Pancreas (tissue), 10 donors: ENCODE measurements around the gene CDC34. TPM values are rescaled to one million over a fixed set of nuclear protein-coding genes. Genes with fewer than 3 reads are reported as not detected.

Source experiments
- ATAC-seq, 4 donors: fragments of 200-7000 bp; cut with Tn5 transposase; one replicate each; pipeline versions ENCODE4 v1.8.0 to v1.9.1; 2020; ENCODE audit warnings: mild to moderate bottlenecking in 4 of 4, moderate library complexity in 4 of 4
- DNase-seq, 6 donors: peaks; one replicate each; pipeline ENCODE4 v3.0.0-alpha.2; 2020
- FAIRE-seq: peaks from 2 replicates; lab custom pipeline; 2012; peaks lifted over from hg19 to GRCh38; lab: Jason Lieb, UNC
- H3K27ac ChIP-seq, 4 donors: fragments of 200-600 bp; sonication (generic); 1 replicate in 3 of 4; 2 replicates in 1 of 4; pipeline versions ENCODE4 v1.5.0 to v1.8.0; 2020
- H3K27me3 ChIP-seq, 4 donors: fragments of 200-600 bp; one replicate each; pipeline ENCODE4 v1.8.0; 2021
- H3K36me3 ChIP-seq, 3 donors: fragments of 200-600 bp; sonication (generic) in 1 of 3; one replicate each; pipeline versions ENCODE4 v1.5.0 to v1.8.0; 2020 to 2021
- H3K4me1 ChIP-seq, 3 donors: fragments of 200-600 bp; one replicate each; pipeline ENCODE4 v1.8.0; 2021
- H3K4me3 ChIP-seq, 4 donors: fragments of 200-600 bp; sonication (generic) in 2 of 4; one replicate each; pipeline versions ENCODE4 v1.5.0 to v1.8.0; 2020 to 2021
- H3K9me3 ChIP-seq, 4 donors: fragments of 200-600 bp; one replicate each; pipeline ENCODE4 v1.8.0; 2021
- WGBS, 2 donors: extraction: QIAGEN DNeasy Blood & Tissue Kit; methylation state at CpG; one replicate each; pipeline ENCODE4 v1.1.7; 2013; 5-methylcytosine and 5-hydroxymethylcytosine counted together
- intact Hi-C, 3 donors: fragments of 100-400 bp; cut with DNase I; formaldehyde crosslinking; loops; one replicate each; pipeline versions ENCODE4 v1.11.1 to v1.14.2; 2022
- polyA plus RNA-seq, 2 donors: library from polyadenylated mRNA; stranded (reverse); fragments of 200-250 nt; gene quantifications; one replicate each; pipeline ENCODE4 v1.2.3, GENCODE V29; 2013
- total RNA-seq, 6 donors: library from RNA; stranded (reverse); fragmentation: NEBNext Ultra II Directional in 4 of 6; extraction: Animal tissue kit (Norgen Biotek cat#: 25700) in 4 of 6; gene quantifications; one replicate each; pipeline versions ENCODE4 v1.2.1 to v1.2.4, GENCODE V29; 2021 to 2023
- TF ChIP-seq, protein P1 (sequence below), 4 donors: fragments of 200-600 bp; sonication (generic) in 3 of 4; IDR thresholded peaks; one replicate each; pipeline versions ENCODE4 v1.5.0 to v1.8.0; 2021; ENCODE audit warnings: antibody characterized with exemption in 4 of 4
- donor health status: healthy with polysubstance abuse.
- donor health status: DM: no; HTN: no; CAD: no; lungs with moderate emphysema.
- donor health status: DM: no; HTN: no; CAD: no.
- donor health status: control.
- donor health status: control.
- donor health status: Bipolar disorder and iron deficiency.
- donor health status: DM: yes; HTN: yes; CAD: no.
- donor health status: DM: no; HTN: no; CAD: no.
- donor health status: DM: no; HTN: no; CAD: no.
- donor health status: DM: yes; HTN: yes; CAD: no.

The CDC34 gene
- total and polyA plus RNA-seq, 8 donors: 26.2 to 107 (median 45.6) TPM

DNA sequence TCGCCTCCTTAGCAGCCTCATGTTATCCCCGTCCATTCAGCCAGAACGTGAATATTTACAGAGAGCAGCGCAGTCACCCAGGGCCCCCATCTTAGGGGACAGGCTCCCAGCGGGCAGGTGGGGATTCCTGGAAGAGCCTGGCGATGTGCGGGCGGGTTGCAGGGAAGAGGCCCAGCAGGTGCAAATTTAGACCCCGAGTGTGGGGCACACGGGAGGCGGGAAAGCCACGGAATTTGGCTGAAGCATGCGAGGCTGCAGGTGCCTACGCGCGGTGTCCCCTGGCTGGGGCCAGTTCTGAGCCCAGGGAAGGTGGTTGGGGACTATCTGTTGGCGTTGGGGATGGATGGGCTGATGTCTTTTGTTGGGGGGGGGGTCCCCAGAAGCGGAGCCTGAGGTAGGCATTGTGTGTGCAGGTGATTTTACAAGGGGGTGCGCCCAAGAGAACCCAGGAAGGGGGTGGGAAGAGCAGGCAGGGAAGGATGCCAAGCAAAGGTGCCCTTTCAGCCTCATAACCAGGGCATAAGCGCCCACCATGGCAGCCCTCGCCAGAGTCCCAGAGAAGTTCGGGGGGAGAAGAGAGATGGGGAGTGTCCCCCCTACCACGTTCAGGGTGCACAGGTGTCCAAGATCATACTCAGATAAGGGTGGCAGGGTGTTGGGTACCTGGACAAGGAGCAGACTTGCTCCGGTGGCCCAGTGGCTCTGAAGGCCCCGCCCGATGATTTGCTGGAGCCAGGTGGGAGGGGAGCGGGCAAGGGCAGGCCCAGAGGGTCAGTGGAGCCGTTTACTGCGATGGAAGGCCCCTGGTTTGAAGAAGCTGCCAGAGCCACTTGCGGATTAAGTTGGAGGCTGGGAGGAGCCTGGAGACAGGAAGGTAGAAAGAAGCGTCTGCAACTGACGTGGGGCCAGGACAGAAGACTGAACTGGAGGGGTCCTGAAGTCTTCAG is 23.1 kb upstream of the CDC34 start:
- ATAC-seq (no peak), DNase-seq (peak in 3 of 6 donors; percentile 29 to 67 (median 50)), FAIRE-seq (no peak)
- H3K27ac ChIP-seq: no peak overlapping the region
- 52 to 56% methylated on average over 32 of the region's 32 CpGs for WGBS, 2 donors
- H3K27me3 ChIP-seq: no peaks in the 10 kb centered on the region
- TF ChIP-seq, protein P1, sequence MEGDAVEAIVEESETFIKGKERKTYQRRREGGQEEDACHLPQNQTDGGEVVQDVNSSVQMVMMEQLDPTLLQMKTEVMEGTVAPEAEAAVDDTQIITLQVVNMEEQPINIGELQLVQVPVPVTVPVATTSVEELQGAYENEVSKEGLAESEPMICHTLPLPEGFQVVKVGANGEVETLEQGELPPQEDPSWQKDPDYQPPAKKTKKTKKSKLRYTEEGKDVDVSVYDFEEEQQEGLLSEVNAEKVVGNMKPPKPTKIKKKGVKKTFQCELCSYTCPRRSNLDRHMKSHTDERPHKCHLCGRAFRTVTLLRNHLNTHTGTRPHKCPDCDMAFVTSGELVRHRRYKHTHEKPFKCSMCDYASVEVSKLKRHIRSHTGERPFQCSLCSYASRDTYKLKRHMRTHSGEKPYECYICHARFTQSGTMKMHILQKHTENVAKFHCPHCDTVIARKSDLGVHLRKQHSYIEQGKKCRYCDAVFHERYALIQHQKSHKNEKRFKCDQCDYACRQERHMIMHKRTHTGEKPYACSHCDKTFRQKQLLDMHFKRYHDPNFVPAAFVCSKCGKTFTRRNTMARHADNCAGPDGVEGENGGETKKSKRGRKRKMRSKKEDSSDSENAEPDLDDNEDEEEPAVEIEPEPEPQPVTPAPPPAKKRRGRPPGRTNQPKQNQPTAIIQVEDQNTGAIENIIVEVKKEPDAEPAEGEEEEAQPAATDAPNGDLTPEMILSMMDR (IDR thresholded peaks at IDR 0.05): no peak
- H3K4me1 ChIP-seq: peaks cover 4 to 9% (median 4%) of the 10 kb centered on the region in 3 donors
- peak overlapping the region; percentile 71 to 100 (median 98) for H3K4me3 ChIP-seq
- intact Hi-C loops: no loop called here
- no peaks in the 10 kb centered on the region for H3K9me3 ChIP-seq
- no peaks in the 10 kb centered on the region for H3K36me3 ChIP-seq

DNA sequence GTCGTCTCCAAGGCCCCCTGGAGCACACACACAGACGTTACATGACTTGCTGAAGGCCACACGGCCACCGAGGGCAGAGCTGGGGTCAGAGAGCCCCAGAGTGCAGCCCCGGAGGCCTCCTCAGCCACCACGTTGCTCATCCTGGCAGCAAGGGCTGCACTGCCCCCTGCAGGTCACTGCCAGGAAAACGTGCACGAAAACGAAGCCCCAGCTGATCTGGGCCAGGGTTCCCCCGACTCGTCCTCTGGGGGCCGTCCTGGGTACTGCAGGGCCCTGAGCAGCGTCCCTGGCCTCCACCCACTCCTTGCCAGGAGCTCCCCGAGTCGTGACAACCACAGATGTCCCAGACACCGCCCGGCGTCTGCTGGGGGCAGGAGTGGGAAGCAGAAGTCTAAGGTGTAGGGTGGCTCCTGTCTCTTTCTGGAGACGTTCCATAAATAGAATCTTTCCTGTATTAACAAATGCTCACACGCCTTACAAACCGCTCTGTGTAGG is 20.9 kb upstream of the CDC34 start:
- ATAC-seq: peak in 3 of 4 donors; percentile 5 to 8 (median 6)
- H3K27me3 ChIP-seq: no peaks in the 10 kb centered on the region
- TF ChIP-seq, protein P1 (IDR thresholded peaks at IDR 0.05): peak; percentile 75 to 96 (median 94)

DNA sequence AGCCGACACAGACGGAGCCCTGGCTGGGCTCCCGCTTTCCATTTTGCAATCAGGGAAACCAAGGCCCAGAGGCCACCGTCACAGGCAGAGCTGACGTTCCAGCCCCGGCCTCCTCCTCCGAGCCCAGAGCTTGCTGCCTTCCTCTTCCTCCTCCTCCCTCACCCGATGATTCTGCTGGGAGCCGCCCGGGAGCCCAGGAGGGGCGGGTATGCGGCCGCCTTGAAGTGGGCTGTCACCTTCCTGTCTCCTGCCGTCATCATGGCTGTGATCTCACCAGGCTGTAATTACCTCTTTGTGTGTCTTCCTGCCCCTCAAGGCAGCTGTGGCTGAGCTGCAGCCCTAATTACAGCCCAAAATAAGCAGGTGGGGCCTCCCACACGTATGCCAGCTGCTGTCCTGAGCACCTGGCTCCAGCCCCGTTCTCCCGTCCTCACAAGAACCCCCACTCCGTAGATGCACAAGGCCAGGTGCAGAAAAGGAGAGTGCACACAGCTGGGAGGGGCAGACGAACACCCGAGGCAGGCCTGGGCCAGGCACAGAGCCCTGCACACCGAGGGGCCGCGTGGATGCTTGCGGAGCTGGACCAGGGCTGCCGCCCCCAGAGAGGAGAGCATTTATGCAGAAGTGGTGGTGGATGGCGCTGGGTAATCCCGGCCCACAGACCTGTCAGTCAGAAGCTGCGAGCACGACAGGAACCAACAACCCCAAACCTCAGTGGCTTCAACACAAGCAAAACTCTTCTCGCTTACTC is 20.3 kb upstream of the CDC34 start:
- Histone ChIP-seq H3K9me3 (no peaks in the 10 kb centered on the region), H3K36me3 (no peaks in the 10 kb centered on the region), H3K27me3 (no peaks in the 10 kb centered on the region), H3K4me3 (no peak overlapping the region), H3K4me1 (peaks cover 2 to 9% (median 3%) of the 10 kb centered on the region in 3 donors), H3K27ac (peak overlapping the region in 3 of 4 donors; percentile 3 to 48 (median 11))
- FAIRE-seq (no peak), DNase-seq (peak in 3 of 6 donors; percentile 38 to 70 (median 46)), ATAC-seq (no peak)
- 69 to 70% methylated on average over 30 of the region's 30 CpGs for WGBS, 2 donors
- intact Hi-C loops: no loop called here
- TF ChIP-seq, protein P1 (IDR thresholded peaks at IDR 0.05): no peak

More for the DNA sequence above, 20.9 kb upstream of the CDC34 start:
- H3K4me1 ChIP-seq: peaks cover 4 to 9% (median 4%) of the 10 kb centered on the region in 3 donors
- H3K36me3 ChIP-seq: no peaks in the 10 kb centered on the region
- DNase-seq (peak; percentile 60 to 88 (median 78)), FAIRE-seq (no peak)
- H3K9me3 ChIP-seq: no peaks in the 10 kb centered on the region
- 21 to 25% methylated on average over 21 of the region's 21 CpGs for WGBS, 2 donors
- intact Hi-C loops: no loop called here
- no peak overlapping the region for H3K4me3 ChIP-seq
- H3K27ac ChIP-seq: peak overlapping the region in 3 of 4 donors; percentile 3 to 48 (median 11)

DNA sequence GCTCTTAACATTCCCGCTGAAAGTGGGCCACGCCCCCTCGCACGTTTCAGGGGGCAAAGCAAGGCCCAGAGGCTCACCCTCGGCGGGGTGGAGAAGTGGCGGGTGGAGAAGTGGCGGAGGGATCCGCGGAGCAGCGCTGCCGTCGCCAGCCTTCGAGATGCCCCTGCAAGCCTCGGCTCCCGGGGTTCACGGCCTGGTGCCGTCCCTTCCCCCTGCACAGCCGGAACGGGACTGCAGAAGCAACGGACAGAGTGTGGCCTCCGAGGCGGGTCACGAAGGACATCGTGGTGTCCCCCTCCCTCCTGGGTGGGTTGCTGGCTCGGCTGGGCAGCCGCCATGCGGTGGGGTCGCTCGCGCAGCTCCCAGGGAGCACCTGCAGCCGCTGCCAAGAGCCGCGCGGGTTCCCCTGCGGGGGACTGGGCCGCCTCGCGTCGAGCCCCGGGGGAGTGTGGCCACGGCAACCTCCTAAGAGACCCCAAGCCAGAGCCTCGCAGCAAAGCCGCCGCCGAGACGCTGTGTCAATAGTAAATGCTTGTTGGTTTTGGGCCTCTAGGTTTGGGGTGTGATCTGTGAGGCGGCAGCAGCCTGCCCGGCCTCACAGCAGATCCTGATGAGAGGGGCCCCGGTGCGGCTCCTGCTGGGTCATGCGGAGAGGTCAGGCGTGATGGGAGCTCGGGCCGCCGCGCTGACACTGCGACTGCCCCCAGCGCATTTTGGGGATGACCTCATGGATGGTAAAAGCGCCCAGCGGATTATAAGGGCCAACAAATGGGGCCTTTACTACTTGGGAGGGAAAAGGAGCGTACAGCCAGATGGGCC is 18.8 kb upstream of the CDC34 start:
- H3K27ac ChIP-seq: no peak overlapping the region
- H3K27me3 ChIP-seq: no peaks in the 10 kb centered on the region
- 65 to 70% methylated on average over 57 to 62 of the region's 62 CpGs for WGBS, 2 donors
- DNase-seq: peak in 1 of 6 donors; percentile 75
- intact Hi-C loops: no loop called here
- H3K4me3 ChIP-seq: no peak overlapping the region
- TF ChIP-seq, protein P1 (IDR thresholded peaks at IDR 0.05): no peak
- no peaks in the 10 kb centered on the region for H3K36me3 ChIP-seq
- peak in 1 of 4 donors; percentile 1 for ATAC-seq
- FAIRE-seq: no peak
- H3K9me3 ChIP-seq: no peaks in the 10 kb centered on the region
- peaks cover 0 to 9% (median 0%) of the 10 kb centered on the region in 3 donors for H3K4me1 ChIP-seq
